Activated CD4-positive, CD25-positive, alpha-beta regulatory T cell treated with anti-CD3 and anti-CD28 coated beads, Interleukin-2, amount 50 U/mL, for 72 hours (primary cell): ENCODE measurements around the gene CD200R1L.

Experiments used
- DNase-seq: peaks from one replicate; pipeline ENCODE4 v3.0.0; 2021

Gene CD200R1L

GRCh38 chr3:112817797-112818196 is 28.9 kb downstream of the CD200R1L start:
- no peak for DNase-seq

GRCh38 chr3:112817271-112817670 is 29.4 kb downstream of the CD200R1L start:
- DNase-seq = no peak

GRCh38 chr3:112815981-112816380 is 30.7 kb downstream of the CD200R1L start:
- DNase-seq = no peak

- DNase-seq = no peak
Observed at GRCh38 chr3:112814266-112814665, 32.4 kb downstream of the CD200R1L start.

- no peak for DNase-seq
Observed at GRCh38 chr3:112813723-112814171, 32.9 kb downstream of the CD200R1L start.

- DNase-seq = no peak
Observed at GRCh38 chr3:112813016-112813415, 33.6 kb downstream of the CD200R1L start.

GRCh38 chr3:112811917-112812660 is 34.6 kb downstream of the CD200R1L start:
- no peak for DNase-seq

- DNase-seq = no peak
Observed at GRCh38 chr3:112811131-112811884, 35.4 kb downstream of the CD200R1L start.

- no peak for DNase-seq
Observed at GRCh38 chr3:112810561-112810960, 36.1 kb downstream of the CD200R1L start.

GRCh38 chr3:112808136-112808535 is 38.5 kb downstream of the CD200R1L start:
- no peak for DNase-seq

GRCh38 chr3:112807685-112808084 is 39.0 kb downstream of the CD200R1L start:
- no peak for DNase-seq

GRCh38 chr3:112806903-112807302 is 39.8 kb downstream of the CD200R1L start:
- DNase-seq = no peak

GRCh38 chr3:112805126-112805525 is 41.5 kb downstream of the CD200R1L start:
- DNase-seq = no peak

GRCh38 chr3:112804021-112804420 is 42.6 kb downstream of the CD200R1L start:
- DNase-seq = no peak

- DNase-seq = no peak
Observed at GRCh38 chr3:112803467-112803866, 43.2 kb downstream of the CD200R1L start.

- no peak for DNase-seq
Observed at GRCh38 chr3:112802338-112802737, 44.3 kb downstream of the CD200R1L start.

- no peak for DNase-seq
Observed at GRCh38 chr3:112799946-112800345, 46.7 kb downstream of the CD200R1L start.

GRCh38 chr3:112794622-112795172 is 52.0 kb downstream of the CD200R1L start:
- DNase-seq = no peak

- no peak for DNase-seq
Observed at GRCh38 chr3:112793326-112794081, 53.2 kb downstream of the CD200R1L start.

- no peak for DNase-seq
Observed at GRCh38 chr3:112791736-112792135, 54.9 kb downstream of the CD200R1L start.

- DNase-seq = no peak
Observed at GRCh38 chr3:112789787-112790186, 56.9 kb downstream of the CD200R1L start.

- no peak for DNase-seq
Observed at GRCh38 chr3:112786881-112787579, 59.6 kb downstream of the CD200R1L start.
